ENCODE results near the gene KNDC1.

The KNDC1 gene

GRCh38 chr10:133258818-133259601, 99.0 kb downstream of the KNDC1 start:
- DNase-seq = no peak
- no peak for TF ChIP-seq CTCF (IDR thresholded peaks at IDR 0.05; ENCODE audit: low read depth, low read length)
- Histone ChIP-seq H3K4me1 (peaks cover 6% of the 10 kb centered on the region), H3K36me3 (no peaks in the 10 kb centered on the region), H3K4me3 (ENCODE audit: low read depth, low read length) (no peak overlapping the region), H3K9me3 (no peaks in the 10 kb centered on the region), H3K27me3 (peaks cover 11% of the 10 kb centered on the region)

- no peak overlapping the region for H3K4me3 ChIP-seq (ENCODE audit: low read depth, low read length)
- H3K9me3 ChIP-seq = no peaks in the 10 kb centered on the region
- H3K27me3 ChIP-seq = peaks cover 11% of the 10 kb centered on the region
- DNase-seq = no peak
- no peak for TF ChIP-seq CTCF (IDR thresholded peaks at IDR 0.05; ENCODE audit: low read depth, low read length)
- peaks cover 6% of the 10 kb centered on the region for H3K4me1 ChIP-seq
- H3K36me3 ChIP-seq = no peaks in the 10 kb centered on the region
Measured at GRCh38 chr10:133259602-133259989, 99.6 kb downstream of the KNDC1 start.

- no peak for TF ChIP-seq CTCF (IDR thresholded peaks at IDR 0.05; ENCODE audit: low read depth, low read length)
- H3K4me1 ChIP-seq = peaks cover 6% of the 10 kb centered on the region
- peak overlapping the region; percentile 55 for H3K4me3 ChIP-seq (ENCODE audit: low read depth, low read length)
- no peaks in the 10 kb centered on the region for H3K36me3 ChIP-seq
- H3K9me3 ChIP-seq = no peaks in the 10 kb centered on the region
- DNase-seq = peak; percentile 46
- H3K27me3 ChIP-seq = peaks cover 11% of the 10 kb centered on the region
Measured at GRCh38 chr10:133260895-133261725, 101.1 kb downstream of the KNDC1 start.

GRCh38 chr10:133261726-133262325, 101.8 kb downstream of the KNDC1 start:
- Histone ChIP-seq H3K27me3 (peaks cover 11% of the 10 kb centered on the region), H3K36me3 (no peaks in the 10 kb centered on the region), H3K4me1 (peaks cover 6% of the 10 kb centered on the region), H3K9me3 (no peaks in the 10 kb centered on the region), H3K4me3 (ENCODE audit: low read depth, low read length) (peak overlapping the region; percentile 55)
- no peak for TF ChIP-seq CTCF (IDR thresholded peaks at IDR 0.05; ENCODE audit: low read depth, low read length)
- peak; percentile 88 for DNase-seq

- no peaks in the 10 kb centered on the region for H3K9me3 ChIP-seq
- TF ChIP-seq CTCF (IDR thresholded peaks at IDR 0.05; ENCODE audit: low read depth, low read length) = no peak
- H3K4me1 ChIP-seq = peaks cover 6% of the 10 kb centered on the region
- H3K4me3 ChIP-seq (ENCODE audit: low read depth, low read length) = no peak overlapping the region
- DNase-seq = no peak
- peaks cover 11% of the 10 kb centered on the region for H3K27me3 ChIP-seq
- H3K36me3 ChIP-seq = no peaks in the 10 kb centered on the region
Measured at GRCh38 chr10:133262696-133263095, 102.7 kb downstream of the KNDC1 start.

Measured in BE2C (cell line).